Lower lobe of right lung (tissue), 2 donors: Measurements from ENCODE around the gene HES5. TPM values are rescaled to one million over a fixed set of nuclear protein-coding genes. Genes with fewer than 3 reads are reported as not detected.

Experiments used
- ATAC-seq, 2 donors: fragments of 200-7000 bp; cut with Tn5 transposase; one replicate each; pipeline ENCODE4 v1.9.1; 2020 to 2022; ENCODE audit warnings: mild to moderate bottlenecking in 2 of 2, moderate library complexity in 2 of 2
- DNase-seq: peaks from one replicate; pipeline ENCODE4 v3.0.0-alpha.2; 2020
- H3K27ac ChIP-seq: fragments of 200-600 bp; one replicate; pipeline ENCODE4 v1.8.0; 2022
- H3K27me3 ChIP-seq: fragments of 200-600 bp; one replicate; pipeline ENCODE4 v1.8.0; 2022; ENCODE audit warnings: low read depth
- H3K36me3 ChIP-seq: fragments of 200-600 bp; one replicate; pipeline ENCODE4 v1.8.0; 2022; ENCODE audit warnings: mild to moderate bottlenecking
- H3K4me1 ChIP-seq: fragments of 200-600 bp; one replicate; pipeline ENCODE4 v1.8.0; 2022
- H3K4me3 ChIP-seq: fragments of 200-600 bp; one replicate; pipeline ENCODE4 v1.8.0; 2022; ENCODE audit warnings: mild to moderate bottlenecking
- H3K9me3 ChIP-seq: fragments of 200-600 bp; one replicate; pipeline ENCODE4 v1.8.0; 2022
- intact Hi-C: fragments of 100-400 bp; cut with DNase I; formaldehyde crosslinking; loops from one replicate; pipeline ENCODE4 v1.11.0; 2022
- total RNA-seq: library from RNA; stranded (reverse); fragmentation: NEBNext Ultra II Directional; extraction: Animal tissue kit (Norgen Biotek cat#: 25700); gene quantifications from one replicate; pipeline ENCODE4 v1.2.1, GENCODE V29; 2021
- TF ChIP-seq, protein P1 (sequence below): fragments of 200-600 bp; IDR thresholded peaks from one replicate; pipeline ENCODE4 v1.8.0; 2022; ENCODE audit warnings: antibody characterized with exemption, mild to moderate bottlenecking
- donor health status: DM: no; HTN: yes; CAD: no; lungs with severe emphysema.

Gene HES5
- total RNA-seq, 1 donor from 2014 or later, result 1.5 TPM

DNA sequence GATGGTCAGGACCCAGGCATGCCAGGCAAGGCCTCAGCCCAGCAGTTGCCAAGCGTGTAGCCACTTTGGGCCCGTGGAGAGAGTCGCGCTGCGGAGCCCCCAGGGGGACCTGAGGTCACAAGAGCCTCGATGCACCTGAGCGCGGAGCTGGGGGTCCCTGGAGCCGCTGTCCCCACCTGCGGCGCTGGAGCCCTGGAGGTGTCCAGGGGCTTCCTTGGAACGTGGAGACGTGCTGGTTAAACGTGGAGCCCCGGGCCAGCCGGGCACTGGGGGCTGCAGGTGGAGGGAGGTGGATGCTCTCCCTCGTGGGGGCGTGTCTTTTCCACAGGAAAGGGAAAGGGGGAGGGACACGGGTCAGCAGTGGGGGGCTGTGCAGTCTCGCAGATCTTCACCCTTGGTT, 50.9 kb downstream of the HES5 start:
- H3K36me3 ChIP-seq, result no peaks in the 10 kb centered on the region
- H3K9me3 ChIP-seq, result no peaks in the 10 kb centered on the region
- TF ChIP-seq, protein P1, sequence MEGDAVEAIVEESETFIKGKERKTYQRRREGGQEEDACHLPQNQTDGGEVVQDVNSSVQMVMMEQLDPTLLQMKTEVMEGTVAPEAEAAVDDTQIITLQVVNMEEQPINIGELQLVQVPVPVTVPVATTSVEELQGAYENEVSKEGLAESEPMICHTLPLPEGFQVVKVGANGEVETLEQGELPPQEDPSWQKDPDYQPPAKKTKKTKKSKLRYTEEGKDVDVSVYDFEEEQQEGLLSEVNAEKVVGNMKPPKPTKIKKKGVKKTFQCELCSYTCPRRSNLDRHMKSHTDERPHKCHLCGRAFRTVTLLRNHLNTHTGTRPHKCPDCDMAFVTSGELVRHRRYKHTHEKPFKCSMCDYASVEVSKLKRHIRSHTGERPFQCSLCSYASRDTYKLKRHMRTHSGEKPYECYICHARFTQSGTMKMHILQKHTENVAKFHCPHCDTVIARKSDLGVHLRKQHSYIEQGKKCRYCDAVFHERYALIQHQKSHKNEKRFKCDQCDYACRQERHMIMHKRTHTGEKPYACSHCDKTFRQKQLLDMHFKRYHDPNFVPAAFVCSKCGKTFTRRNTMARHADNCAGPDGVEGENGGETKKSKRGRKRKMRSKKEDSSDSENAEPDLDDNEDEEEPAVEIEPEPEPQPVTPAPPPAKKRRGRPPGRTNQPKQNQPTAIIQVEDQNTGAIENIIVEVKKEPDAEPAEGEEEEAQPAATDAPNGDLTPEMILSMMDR, result no peak
- DNase-seq (no peak), ATAC-seq (no peak)
- peaks cover 5% of the 10 kb centered on the region for H3K27me3 ChIP-seq
- no peaks in the 10 kb centered on the region for H3K4me1 ChIP-seq
- no peak overlapping the region for H3K4me3 ChIP-seq
- intact Hi-C loops, result no loop called here
- H3K27ac ChIP-seq, result no peak overlapping the region

Other genes with a start within 250 kb of the HES5 start
- 13.4 TPM for gene MORN1, start 138.7 kb downstream of the HES5 start, total RNA-seq
- 133 TPM for gene RER1, start 138.4 kb downstream of the HES5 start, total RNA-seq
- gene PEX10, start 117.7 kb downstream of the HES5 start, total RNA-seq, result 12.4 TPM
- gene PLCH2, start 54.0 kb downstream of the HES5 start, total RNA-seq, result 3.8 TPM
- gene PANK4, start 3.7 kb downstream of the HES5 start, total RNA-seq, result 39.2 TPM
- gene TNFRSF14, start 26.1 kb upstream of the HES5 start, total RNA-seq, result 152 TPM
- 26.3 TPM for gene PRXL2B, start 56.5 kb upstream of the HES5 start, total RNA-seq
- gene MMEL1, start 102.8 kb upstream of the HES5 start, total RNA-seq, result 7.6 TPM